ENCODE data around the gene C11orf16.

Gene C11orf16

DNA sequence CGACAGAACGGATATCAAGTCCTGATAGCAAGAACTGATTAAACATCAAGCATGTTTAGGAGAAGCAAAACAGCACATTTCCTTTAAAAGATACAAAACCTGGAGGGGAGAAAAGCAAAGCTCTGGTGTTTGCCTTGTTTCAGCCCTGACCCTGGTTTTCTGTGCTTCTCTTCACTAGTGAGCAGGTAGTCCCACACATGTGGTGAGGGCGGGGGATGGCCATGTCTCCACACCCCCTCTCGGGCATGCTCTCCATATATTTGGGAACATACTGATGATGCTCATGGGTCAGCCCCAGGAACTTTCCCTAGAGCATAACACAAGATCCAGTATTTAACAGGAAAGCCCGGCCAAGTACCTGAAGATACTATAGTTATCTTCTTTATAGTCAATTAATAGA, 10.1 kb downstream of the C11orf16 start:
- no peak overlapping the region for H3K4me3 ChIP-seq (ENCODE audit: low read length in 2 of 2)
- H3K9me3 ChIP-seq (ENCODE audit: control insufficient read depth in 2 of 2, low read length in 2 of 2) = no peaks in the 10 kb centered on the region
- H3K36me3 ChIP-seq (ENCODE audit: control insufficient read depth in 2 of 2, insufficient read depth in 2 of 2, low read length in 2 of 2) = peaks cover 14 to 22% of the 10 kb centered on the region in 2 donors
- H3K27me3 ChIP-seq (ENCODE audit: control insufficient read depth in 2 of 2, insufficient read depth in 2 of 2, low read length in 2 of 2) = no peaks in the 10 kb centered on the region
- no peak overlapping the region for H3K9ac ChIP-seq (ENCODE audit: low read depth in 1 of 2, low read length in 2 of 2)
- no peaks in the 10 kb centered on the region for H3K4me1 ChIP-seq (ENCODE audit: control insufficient read depth in 2 of 2, insufficient read depth in 2 of 2, low read length in 2 of 2)
- no peak overlapping the region for H3K27ac ChIP-seq (ENCODE audit: low read depth in 2 of 2, low read length in 2 of 2)

DNA sequence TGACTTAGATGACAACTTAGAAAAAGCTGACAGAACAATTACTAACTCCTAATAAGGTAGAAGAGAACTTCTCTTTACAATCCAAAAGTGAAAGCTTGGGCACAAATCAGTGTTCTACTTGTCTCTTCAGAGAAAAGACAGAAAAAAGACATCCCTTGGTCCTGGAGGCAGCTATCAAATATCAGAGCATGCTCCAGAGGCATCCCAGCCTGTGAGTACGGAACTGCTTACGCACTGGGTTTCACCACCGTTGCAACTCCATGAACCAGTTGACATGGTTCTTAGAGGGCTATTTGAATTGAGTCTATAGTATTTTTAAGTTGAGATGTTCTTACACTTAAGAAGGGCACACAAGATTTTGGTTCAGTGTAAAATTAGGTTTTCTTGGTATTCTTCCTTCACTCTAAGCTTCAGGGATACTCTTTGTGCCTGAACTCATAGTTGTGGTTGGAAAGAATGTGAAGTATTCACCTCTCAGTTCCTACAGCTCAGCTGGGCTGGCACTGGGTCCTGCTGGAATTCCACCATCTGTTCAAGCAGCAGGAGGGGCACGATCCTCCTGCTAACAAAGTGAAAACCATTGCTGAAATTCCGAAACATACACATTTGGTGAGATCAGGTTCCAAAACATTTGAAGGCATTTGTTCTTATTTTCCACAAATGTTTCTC, 15.5 kb downstream of the C11orf16 start:
- H3K36me3 ChIP-seq (ENCODE audit: control insufficient read depth in 2 of 2, insufficient read depth in 2 of 2, low read length in 2 of 2) = peaks cover 16 to 26% of the 10 kb centered on the region in 2 donors
- H3K9me3 ChIP-seq (ENCODE audit: control insufficient read depth in 2 of 2, low read length in 2 of 2) = no peaks in the 10 kb centered on the region
- H3K27ac ChIP-seq (ENCODE audit: low read depth in 2 of 2, low read length in 2 of 2) = no peak overlapping the region
- no peak overlapping the region for H3K4me3 ChIP-seq (ENCODE audit: low read length in 2 of 2)
- no peak overlapping the region for H3K9ac ChIP-seq (ENCODE audit: low read depth in 1 of 2, low read length in 2 of 2)
- H3K4me1 ChIP-seq (ENCODE audit: control insufficient read depth in 2 of 2, insufficient read depth in 2 of 2, low read length in 2 of 2) = peaks cover 2 to 3% of the 10 kb centered on the region in 2 donors
- no peaks in the 10 kb centered on the region for H3K27me3 ChIP-seq (ENCODE audit: control insufficient read depth in 2 of 2, insufficient read depth in 2 of 2, low read length in 2 of 2)

DNA sequence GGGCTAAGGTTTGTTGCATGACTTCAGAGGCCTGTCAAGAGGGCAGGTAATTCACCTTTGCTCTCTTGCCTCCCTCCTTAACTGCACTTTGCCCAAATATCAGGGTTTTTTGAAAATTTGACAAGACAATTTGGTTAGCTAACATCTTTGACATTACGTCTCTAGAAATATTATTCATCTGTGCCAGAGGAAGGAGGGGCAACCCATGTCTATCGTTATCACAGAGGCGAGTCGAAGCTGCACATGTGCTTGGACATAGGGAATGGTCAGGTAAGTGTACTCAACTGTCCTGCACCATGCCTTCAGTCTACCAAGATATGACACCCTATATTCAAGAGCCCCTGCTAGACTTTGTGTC, 18.1 kb downstream of the C11orf16 start:
- Histone ChIP-seq H3K9ac (ENCODE audit: low read depth in 1 of 2, low read length in 2 of 2) (peak overlapping the region in 1 of 2 donors; percentile 26), H3K9me3 (ENCODE audit: control insufficient read depth in 2 of 2, low read length in 2 of 2) (no peaks in the 10 kb centered on the region), H3K27me3 (ENCODE audit: control insufficient read depth in 2 of 2, insufficient read depth in 2 of 2, low read length in 2 of 2) (no peaks in the 10 kb centered on the region), H3K27ac (ENCODE audit: low read depth in 2 of 2, low read length in 2 of 2) (peak overlapping the region in 1 of 2 donors; percentile 3), H3K4me1 (ENCODE audit: control insufficient read depth in 2 of 2, insufficient read depth in 2 of 2, low read length in 2 of 2) (peaks cover 4 to 5% of the 10 kb centered on the region in 2 donors), H3K36me3 (ENCODE audit: control insufficient read depth in 2 of 2, insufficient read depth in 2 of 2, low read length in 2 of 2) (peaks cover 8 to 13% of the 10 kb centered on the region in 2 donors), H3K4me3 (ENCODE audit: low read length in 2 of 2) (peak overlapping the region in 1 of 2 donors; percentile 42)

DNA sequence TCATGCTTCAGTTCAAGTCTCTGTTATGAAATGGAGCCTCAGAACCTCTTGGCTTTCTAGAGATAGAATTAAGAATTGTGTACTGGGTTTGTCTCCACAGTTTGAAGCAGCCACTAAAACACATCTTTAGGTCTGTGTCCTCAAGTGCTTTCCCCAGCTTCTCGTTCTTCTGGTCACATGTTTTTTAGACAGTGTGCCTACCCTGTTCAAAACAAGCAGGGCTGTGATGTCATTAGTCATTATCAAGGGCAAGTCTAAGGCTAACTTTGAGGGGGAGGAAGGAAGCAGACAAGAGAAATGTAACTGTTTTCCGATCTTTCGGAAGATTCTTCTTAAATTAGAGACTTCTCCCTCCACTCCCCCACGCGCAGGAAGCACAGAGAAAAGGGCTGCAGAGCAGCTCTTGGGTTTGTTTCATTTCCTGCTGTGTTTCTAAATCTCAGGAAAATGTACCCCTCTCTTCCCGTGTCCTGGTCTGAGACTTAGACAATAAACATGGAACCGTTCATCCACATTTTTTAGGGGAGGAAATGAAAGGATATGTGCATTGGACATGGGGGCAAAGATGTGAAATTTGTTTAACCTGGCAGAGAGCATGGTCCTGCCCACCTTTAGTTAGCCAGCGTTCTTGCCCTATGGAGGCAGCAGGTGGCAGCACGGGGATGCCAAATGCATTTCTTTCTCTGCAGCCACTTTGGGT, 18.6 kb downstream of the C11orf16 start:
- Histone ChIP-seq H3K27me3 (ENCODE audit: control insufficient read depth in 2 of 2, insufficient read depth in 2 of 2, low read length in 2 of 2) (no peaks in the 10 kb centered on the region), H3K4me1 (ENCODE audit: control insufficient read depth in 2 of 2, insufficient read depth in 2 of 2, low read length in 2 of 2) (peaks cover 4 to 5% of the 10 kb centered on the region in 2 donors), H3K9ac (ENCODE audit: low read depth in 1 of 2, low read length in 2 of 2) (peak overlapping the region; percentile 12 to 26), H3K9me3 (ENCODE audit: control insufficient read depth in 2 of 2, low read length in 2 of 2) (no peaks in the 10 kb centered on the region), H3K4me3 (ENCODE audit: low read length in 2 of 2) (peak overlapping the region in 1 of 2 donors; percentile 42), H3K27ac (ENCODE audit: low read depth in 2 of 2, low read length in 2 of 2) (peak overlapping the region; percentile 3 to 42), H3K36me3 (ENCODE audit: control insufficient read depth in 2 of 2, insufficient read depth in 2 of 2, low read length in 2 of 2) (peaks cover 8 to 11% of the 10 kb centered on the region in 2 donors)

DNA sequence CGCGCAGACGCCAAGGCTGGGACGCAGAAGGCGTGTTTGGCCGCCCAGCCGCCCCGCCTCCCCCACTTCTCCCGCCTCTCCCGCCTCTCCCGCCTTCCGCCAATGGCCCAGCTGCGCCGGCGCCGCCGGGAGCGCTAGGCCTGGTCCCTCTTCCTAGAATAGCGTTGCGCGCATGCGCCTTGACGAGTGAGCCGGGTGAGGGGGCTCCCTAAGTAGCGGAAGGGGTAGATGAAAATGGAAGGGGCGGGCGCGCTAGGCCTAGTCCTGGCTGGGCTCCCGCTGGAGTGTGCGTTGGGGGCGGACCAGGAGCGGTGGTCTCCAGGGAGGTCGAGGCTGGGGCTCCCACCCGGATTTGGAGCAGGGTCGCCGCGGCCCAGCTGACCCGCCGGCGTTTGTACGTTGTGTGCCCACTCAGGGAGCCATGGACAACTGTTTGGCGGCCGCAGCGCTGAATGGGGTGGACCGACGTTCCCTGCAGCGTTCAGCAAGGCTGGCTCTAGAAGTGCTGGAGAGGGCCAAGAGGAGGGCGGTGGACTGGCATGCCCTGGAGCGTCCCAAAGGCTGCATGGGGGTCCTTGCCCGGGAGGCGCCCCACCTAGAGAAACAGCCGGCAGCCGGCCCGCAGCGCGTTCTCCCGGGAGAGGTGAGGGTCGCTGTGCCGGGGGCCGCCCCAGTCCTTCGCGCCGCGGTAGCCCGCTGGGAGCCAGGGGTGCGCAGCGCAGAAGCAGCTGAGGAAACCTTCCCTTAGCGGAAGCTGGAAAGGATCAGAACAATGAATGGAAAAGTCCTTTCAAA, 21.5 kb downstream of the C11orf16 start, which contains the start of gene AKIP1:
Gene AKIP1 (plus strand): TSS at position 161 of the 795 bp plus-strand sequence. CDS start 261 bp downstream, at position 422.
- peak within 1 kb of the TSS; percentile 72 to 81 for H3K9ac ChIP-seq (ENCODE audit: low read depth in 1 of 2, low read length in 2 of 2)
- H3K4me3 ChIP-seq (ENCODE audit: low read length in 2 of 2) = peak within 1 kb of the TSS; percentile 83 to 89
- no peaks in the 10 kb centered on the region for H3K27me3 ChIP-seq (ENCODE audit: control insufficient read depth in 2 of 2, insufficient read depth in 2 of 2, low read length in 2 of 2)
- H3K9me3 ChIP-seq (ENCODE audit: control insufficient read depth in 2 of 2, low read length in 2 of 2) = no peaks in the 10 kb centered on the region
- peaks cover 4 to 5% of the 10 kb centered on the region in 2 donors for H3K4me1 ChIP-seq (ENCODE audit: control insufficient read depth in 2 of 2, insufficient read depth in 2 of 2, low read length in 2 of 2)
- H3K27ac ChIP-seq (ENCODE audit: low read depth in 2 of 2, low read length in 2 of 2) = peak within 1 kb of the TSS; percentile 75 to 86
- H3K36me3 ChIP-seq (ENCODE audit: control insufficient read depth in 2 of 2, insufficient read depth in 2 of 2, low read length in 2 of 2) = no peaks in the 10 kb centered on the region

DNA sequence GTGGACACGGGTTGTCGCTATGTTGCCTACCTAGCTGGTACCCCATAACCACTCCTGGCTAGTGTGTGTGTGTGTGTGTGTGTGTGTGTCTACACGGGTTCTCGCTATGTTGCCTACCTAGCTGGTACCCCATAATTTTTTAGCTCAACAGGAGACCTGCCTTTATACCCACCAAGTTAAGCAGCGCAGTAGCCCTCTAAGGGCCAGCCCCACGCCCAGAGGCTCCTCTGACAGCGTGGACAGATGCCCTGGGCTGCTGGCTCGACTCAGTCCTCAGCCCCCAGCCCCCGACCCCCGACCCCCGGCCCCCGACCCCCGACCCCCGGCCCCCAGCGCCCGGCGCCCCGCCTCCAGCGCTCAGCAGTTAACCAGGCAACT, 22.1 kb downstream of the C11orf16 start:
- peak overlapping the region; percentile 69 to 83 for H3K4me3 ChIP-seq (ENCODE audit: low read length in 2 of 2)
- H3K4me1 ChIP-seq (ENCODE audit: control insufficient read depth in 2 of 2, insufficient read depth in 2 of 2, low read length in 2 of 2) = peaks cover 4 to 5% of the 10 kb centered on the region in 2 donors
- no peaks in the 10 kb centered on the region for H3K27me3 ChIP-seq (ENCODE audit: control insufficient read depth in 2 of 2, insufficient read depth in 2 of 2, low read length in 2 of 2)
- peak overlapping the region; percentile 54 to 68 for H3K9ac ChIP-seq (ENCODE audit: low read depth in 1 of 2, low read length in 2 of 2)
- no peaks in the 10 kb centered on the region for H3K9me3 ChIP-seq (ENCODE audit: control insufficient read depth in 2 of 2, low read length in 2 of 2)
- no peak overlapping the region for H3K27ac ChIP-seq (ENCODE audit: low read depth in 2 of 2, low read length in 2 of 2)
- no peaks in the 10 kb centered on the region for H3K36me3 ChIP-seq (ENCODE audit: control insufficient read depth in 2 of 2, insufficient read depth in 2 of 2, low read length in 2 of 2)

DNA sequence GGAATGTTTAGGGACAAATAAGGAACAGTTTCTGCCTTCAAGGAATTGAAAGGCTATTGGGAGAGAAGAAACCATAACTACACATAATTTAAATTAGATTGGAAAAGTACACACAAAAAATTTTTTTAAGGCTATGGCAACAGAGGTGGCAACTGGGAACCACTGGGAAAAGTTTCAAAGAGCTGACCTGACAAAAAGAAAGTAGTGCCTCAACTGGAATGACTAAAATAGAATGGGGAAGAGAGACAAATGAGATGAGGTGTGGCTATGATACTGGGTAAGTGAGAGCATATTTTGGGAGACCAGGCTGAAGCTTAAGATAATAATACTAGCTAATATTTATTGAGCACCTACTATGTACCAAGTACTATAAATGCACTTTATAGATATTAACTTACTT, 24.6 kb downstream of the C11orf16 start:
- H3K9ac ChIP-seq (ENCODE audit: low read depth in 1 of 2, low read length in 2 of 2) = no peak overlapping the region
- H3K27me3 ChIP-seq (ENCODE audit: control insufficient read depth in 2 of 2, insufficient read depth in 2 of 2, low read length in 2 of 2) = no peaks in the 10 kb centered on the region
- no peak overlapping the region for H3K4me3 ChIP-seq (ENCODE audit: low read length in 2 of 2)
- H3K36me3 ChIP-seq (ENCODE audit: control insufficient read depth in 2 of 2, insufficient read depth in 2 of 2, low read length in 2 of 2) = no peaks in the 10 kb centered on the region
- no peak overlapping the region for H3K27ac ChIP-seq (ENCODE audit: low read depth in 2 of 2, low read length in 2 of 2)
- no peaks in the 10 kb centered on the region for H3K9me3 ChIP-seq (ENCODE audit: control insufficient read depth in 2 of 2, low read length in 2 of 2)
- H3K4me1 ChIP-seq (ENCODE audit: control insufficient read depth in 2 of 2, insufficient read depth in 2 of 2, low read length in 2 of 2) = peaks cover 3 to 4% of the 10 kb centered on the region in 2 donors

DNA sequence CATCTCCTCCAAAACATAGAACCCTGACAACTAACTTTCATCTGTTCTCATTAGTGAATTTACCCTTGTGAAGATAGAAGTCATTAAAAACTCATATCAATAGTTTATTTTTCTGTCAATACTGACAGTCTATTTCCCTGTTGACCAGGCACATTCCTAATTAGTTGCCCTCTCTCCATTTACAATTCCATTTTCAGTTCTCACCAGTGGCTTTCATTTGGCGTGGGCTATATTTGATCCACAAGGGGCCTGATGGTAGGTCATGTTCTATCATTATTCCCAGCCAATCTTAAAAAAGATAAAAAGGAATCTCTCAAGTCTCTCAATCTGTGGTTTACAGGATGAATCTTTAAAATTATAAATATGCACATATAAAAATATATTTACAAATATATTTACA, 25.6 kb downstream of the C11orf16 start:
- H3K9me3 ChIP-seq (ENCODE audit: control insufficient read depth in 2 of 2, low read length in 2 of 2) = no peaks in the 10 kb centered on the region
- peaks cover 0 to 3% of the 10 kb centered on the region in 2 donors for H3K4me1 ChIP-seq (ENCODE audit: control insufficient read depth in 2 of 2, insufficient read depth in 2 of 2, low read length in 2 of 2)
- H3K9ac ChIP-seq (ENCODE audit: low read depth in 1 of 2, low read length in 2 of 2) = no peak overlapping the region
- no peaks in the 10 kb centered on the region for H3K27me3 ChIP-seq (ENCODE audit: control insufficient read depth in 2 of 2, insufficient read depth in 2 of 2, low read length in 2 of 2)
- no peak overlapping the region for H3K27ac ChIP-seq (ENCODE audit: low read depth in 2 of 2, low read length in 2 of 2)
- no peak overlapping the region for H3K4me3 ChIP-seq (ENCODE audit: low read length in 2 of 2)
- no peaks in the 10 kb centered on the region for H3K36me3 ChIP-seq (ENCODE audit: control insufficient read depth in 2 of 2, insufficient read depth in 2 of 2, low read length in 2 of 2)

DNA sequence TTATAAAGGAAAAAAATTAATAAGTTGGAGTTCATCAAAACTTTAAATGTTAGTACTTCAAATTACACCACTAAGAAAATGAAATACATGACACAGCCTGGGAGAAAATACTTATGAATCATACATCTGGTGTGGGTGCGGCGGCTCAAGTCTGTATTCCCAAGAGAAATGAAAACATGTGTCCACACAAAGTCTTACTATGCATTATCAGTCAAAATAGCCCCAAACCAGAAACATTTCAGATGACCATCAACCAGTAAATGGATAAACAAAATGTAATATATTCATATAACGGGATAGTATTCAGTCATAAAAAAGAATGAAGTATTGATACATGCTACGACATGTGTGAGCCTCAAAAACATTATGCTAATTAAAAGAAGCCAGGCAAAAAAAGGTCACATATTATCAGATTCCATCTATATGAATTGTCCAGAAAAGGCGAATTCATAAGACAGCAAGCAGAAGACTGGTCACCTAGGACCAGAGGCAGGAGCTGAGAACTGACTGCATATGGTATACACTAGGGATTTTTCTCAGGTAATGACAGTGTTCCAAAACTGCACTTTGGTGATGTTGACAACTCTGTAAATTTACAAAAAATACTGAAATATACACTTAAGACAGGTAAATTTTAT, 27.1 kb downstream of the C11orf16 start:
- Histone ChIP-seq H3K27ac (ENCODE audit: low read depth in 2 of 2, low read length in 2 of 2) (no peak overlapping the region), H3K9me3 (ENCODE audit: control insufficient read depth in 2 of 2, low read length in 2 of 2) (no peaks in the 10 kb centered on the region), H3K4me1 (ENCODE audit: control insufficient read depth in 2 of 2, insufficient read depth in 2 of 2, low read length in 2 of 2) (peaks cover 0 to 3% of the 10 kb centered on the region in 2 donors), H3K4me3 (ENCODE audit: low read length in 2 of 2) (no peak overlapping the region), H3K27me3 (ENCODE audit: control insufficient read depth in 2 of 2, insufficient read depth in 2 of 2, low read length in 2 of 2) (no peaks in the 10 kb centered on the region), H3K36me3 (ENCODE audit: control insufficient read depth in 2 of 2, insufficient read depth in 2 of 2, low read length in 2 of 2) (no peaks in the 10 kb centered on the region), H3K9ac (ENCODE audit: low read depth in 1 of 2, low read length in 2 of 2) (no peak overlapping the region)

Measured in mucosa of rectum (tissue), 2 donors.